Measurements from ENCODE around the gene C10orf90. TPM values are rescaled to one million over a fixed set of nuclear protein-coding genes. Genes with fewer than 3 reads are reported as not detected.

Gene C10orf90
- total RNA-seq, 1 experiment from 2014 or later = not detected

- peak overlapping the region in 1 of 3 experiments; percentile 76; a peak in 1 of 7 replicates for H3K27ac Mint-ChIP-seq
- Histone ChIP-seq H2BK15ac (ENCODE audit: low read depth, low read length) (no peak overlapping the region), H3K4ac (ENCODE audit: low read depth, low read length) (no peak overlapping the region), H2BK120ac (ENCODE audit: low read depth, low read length, poor library complexity, severe bottlenecking) (no peak overlapping the region), H3T11ph (ENCODE audit: low read length) (no peak overlapping the region), H2AFZ (ENCODE audit: low read length) (no peak overlapping the region), H2BK5ac (ENCODE audit: insufficient read length, low read length) (no peak overlapping the region), H3K9ac (ENCODE audit: extremely low read depth, insufficient read length, low read length) (no peak overlapping the region), H2BK20ac (ENCODE audit: low read depth, low read length, poor library complexity, severe bottlenecking) (no peak overlapping the region), H2AK5ac (ENCODE audit: insufficient read length, low read length) (no peak overlapping the region), H4K8ac (replicated peaks; ENCODE audit: insufficient read length, low read depth, low read length) (no peak overlapping the region), H3K14ac (ENCODE audit: insufficient read depth, low read length) (no peak overlapping the region), H4K5ac (ENCODE audit: insufficient read length, low read depth, low read length) (no peak overlapping the region), H3K79me1 (ENCODE audit: insufficient read depth, low read depth, low read length, poor library complexity, severe bottlenecking) (no peaks in the 10 kb centered on the region), H2BK12ac (ENCODE audit: insufficient read length, low read depth, low read length) (no peak overlapping the region), H4K91ac (ENCODE audit: insufficient read length, low read depth, low read length) (no peak overlapping the region), H3K79me2 (ENCODE audit: insufficient read depth, low read length) (no peaks in the 10 kb centered on the region), H3K27me3 (ENCODE audit: insufficient read depth, low read length) (no peaks in the 10 kb centered on the region), H3K4me2 (ENCODE audit: insufficient read depth, insufficient read length, low read length) (no peak overlapping the region), H3K4me1 (ENCODE audit: insufficient read depth, low read length) (no peaks in the 10 kb centered on the region; the same call in 1 of the 2 replicates), H3K56ac (ENCODE audit: insufficient read length, low read depth, low read length) (no peak overlapping the region), H4K20me1 (ENCODE audit: control insufficient read depth, insufficient read depth, insufficient read length) (peaks cover 3% of the 10 kb centered on the region), H3K27ac (ENCODE audit: insufficient read length, low read depth, low read length) (no peak overlapping the region), H3K18ac (ENCODE audit: insufficient read length, low read depth, low read length) (no peak overlapping the region), H3K9me3 (ENCODE audit: control insufficient read depth, low read depth, low read length) (peaks cover 6% of the 10 kb centered on the region), H3K23ac (ENCODE audit: insufficient read length, low read depth, low read length) (no peak overlapping the region), H3K23me2 (ENCODE audit: insufficient read length, low read depth, low read length, poor library complexity, severe bottlenecking) (no peaks in the 10 kb centered on the region)
- peaks cover 17% of the 10 kb centered on the region for H3K27me3 Mint-ChIP-seq (ENCODE audit: low read depth)
- no CpG with 5 or more reads among the region's 8 CpGs for WGBS (ENCODE audit: extremely low coverage, insufficient read length, low lambda C conversion rate)
- H3K36me3 Mint-ChIP-seq (ENCODE audit: insufficient read depth in 1 of 3, low read depth in 3 of 3) = peaks cover 8 to 15% (median 11%) of the 10 kb centered on the region in 3 experiments
- TF ChIP-seq CTCF (conservative IDR thresholded peaks at IDR 0.05) = no peak
- no peak overlapping the region for H3K4me3 Mint-ChIP-seq
- H3K4me1 Mint-ChIP-seq = peaks cover 32 to 45% of the 10 kb centered on the region in 2 experiments
- H3K9me3 Mint-ChIP-seq = peaks cover 17 to 31% of the 10 kb centered on the region in 2 experiments
- no peak for DNase-seq
Measured at GRCh38 chr10:126569513-126570244, 100.8 kb downstream of the C10orf90 start.

All from H9 (cell line).